Left lung (tissue), 10 donors: ENCODE measurements around the gene CSH2. TPM values are rescaled to one million over a fixed set of nuclear protein-coding genes. Genes with fewer than 3 reads are reported as not detected.
A peak's percentile ranks its signal among the peaks of the same experiment; 100 is the strongest.
"Not testable (repeated sequence)": the region's sequence is repeated elsewhere in the genome, so short reads cannot be mapped to it uniquely, and the experiment has no call there.

Source experiments
- ATAC-seq: fragments of 200-7000 bp; cut with Tn5 transposase; one replicate; pipeline ENCODE4 v1.9.1; 2020; ENCODE audit warnings: moderate library complexity
- DNase-seq, 4 donors: peaks; one replicate each; pipeline ENCODE4 v3.0.0-alpha.2; 2013 to 2020
- H3K27ac ChIP-seq, 2 donors: fragments of 200-600 bp; sonication (generic) in 1 of 2; one replicate each; pipeline versions ENCODE4 v1.5.0 to v1.8.0; 2020 to 2021
- H3K27me3 ChIP-seq, 2 donors: fragments of 200-600 bp; sonication (generic) in 1 of 2; one replicate each; pipeline versions ENCODE4 v1.5.0 to v1.8.0; 2020 to 2021
- H3K36me3 ChIP-seq, 2 donors: fragments of 200-600 bp; sonication (generic) in 1 of 2; one replicate each; pipeline versions ENCODE4 v1.5.0 to v1.8.0; 2020 to 2021
- H3K4me1 ChIP-seq, 2 donors: fragments of 200-600 bp; one replicate each; pipeline ENCODE4 v1.8.0; 2021
- H3K4me3 ChIP-seq, 2 donors: fragments of 200-600 bp; sonication (generic) in 1 of 2; one replicate each; pipeline versions ENCODE4 v1.5.0 to v1.8.0; 2020 to 2021; ENCODE audit warnings: mild to moderate bottlenecking in 1 of 2
- H3K9me3 ChIP-seq, 2 donors: fragments of 200-600 bp; sonication (generic) in 1 of 2; one replicate each; pipeline versions ENCODE4 v1.5.0 to v1.8.0; 2020 to 2021
- intact Hi-C, 2 donors: fragments of 100-400 bp; cut with DNase I; formaldehyde crosslinking; loops; one replicate each; pipeline versions ENCODE4 v1.11.2 to v1.14.2; 2022
- polyA plus RNA-seq, 6 donors: library from polyadenylated mRNA; unstranded; fragments of 120-200 nt; gene quantifications; one replicate each; pipeline ENCODE4 v1.2.1, GENCODE V29; 2013; ENCODE audit not compliant: insufficient read length in 6 of 6
- total RNA-seq, 2 donors: library from RNA; stranded (reverse); fragmentation: NEBNext Ultra II Directional; extraction: Animal tissue kit (Norgen Biotek cat#: 25700); gene quantifications; one replicate each; pipeline ENCODE4 v1.2.1, GENCODE V29; 2021
- TF ChIP-seq, protein P1 (sequence below), 2 donors: fragments of 200-600 bp; sonication (generic) in 1 of 2; IDR thresholded peaks; one replicate each; pipeline versions ENCODE4 v1.5.0 to v1.8.0; 2021; ENCODE audit warnings: antibody characterized with exemption in 2 of 2
- donor health status: DM: no; HTN: yes; CAD: no.
- donor health status: DM: no; HTN: no; CAD: no.

The CSH2 gene
- total and polyA plus RNA-seq, 8 donors = 0.20 to 6.7 (median 0.23) TPM; not detected in 5

DNA sequence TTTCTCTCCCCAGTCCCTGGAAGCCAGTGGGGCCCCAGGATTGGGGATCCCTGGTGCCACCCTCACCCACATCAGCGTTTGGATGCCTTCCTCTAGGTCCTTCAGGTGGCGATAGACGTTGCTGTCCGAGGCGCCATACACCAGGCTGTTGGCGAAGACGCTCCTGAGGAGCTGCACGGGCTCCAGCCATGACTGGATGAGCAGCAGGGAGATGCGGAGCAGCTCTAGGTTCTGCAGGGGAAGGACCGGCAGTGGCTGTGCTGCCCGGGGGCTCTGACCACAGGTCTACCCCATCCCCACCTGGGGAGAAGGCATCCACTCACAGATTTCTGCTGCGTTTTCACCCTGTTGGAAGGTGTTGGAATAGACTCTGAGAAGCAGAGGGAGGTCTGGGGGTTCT lies 7.2 kb upstream of the CSH2 start:
- Histone ChIP-seq H3K4me1 (no peaks in the 10 kb centered on the region), H3K4me3 (no peak overlapping the region), H3K9me3 (no peaks in the 10 kb centered on the region), H3K27me3 (no peaks in the 10 kb centered on the region), H3K36me3 (no peaks in the 10 kb centered on the region), H3K27ac (no peak overlapping the region)
- TF ChIP-seq, protein P1, sequence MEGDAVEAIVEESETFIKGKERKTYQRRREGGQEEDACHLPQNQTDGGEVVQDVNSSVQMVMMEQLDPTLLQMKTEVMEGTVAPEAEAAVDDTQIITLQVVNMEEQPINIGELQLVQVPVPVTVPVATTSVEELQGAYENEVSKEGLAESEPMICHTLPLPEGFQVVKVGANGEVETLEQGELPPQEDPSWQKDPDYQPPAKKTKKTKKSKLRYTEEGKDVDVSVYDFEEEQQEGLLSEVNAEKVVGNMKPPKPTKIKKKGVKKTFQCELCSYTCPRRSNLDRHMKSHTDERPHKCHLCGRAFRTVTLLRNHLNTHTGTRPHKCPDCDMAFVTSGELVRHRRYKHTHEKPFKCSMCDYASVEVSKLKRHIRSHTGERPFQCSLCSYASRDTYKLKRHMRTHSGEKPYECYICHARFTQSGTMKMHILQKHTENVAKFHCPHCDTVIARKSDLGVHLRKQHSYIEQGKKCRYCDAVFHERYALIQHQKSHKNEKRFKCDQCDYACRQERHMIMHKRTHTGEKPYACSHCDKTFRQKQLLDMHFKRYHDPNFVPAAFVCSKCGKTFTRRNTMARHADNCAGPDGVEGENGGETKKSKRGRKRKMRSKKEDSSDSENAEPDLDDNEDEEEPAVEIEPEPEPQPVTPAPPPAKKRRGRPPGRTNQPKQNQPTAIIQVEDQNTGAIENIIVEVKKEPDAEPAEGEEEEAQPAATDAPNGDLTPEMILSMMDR (IDR thresholded peaks at IDR 0.05) = no peak
- intact Hi-C loops = no loop called here
- no peak for ATAC-seq
- no peak for DNase-seq

DNA sequence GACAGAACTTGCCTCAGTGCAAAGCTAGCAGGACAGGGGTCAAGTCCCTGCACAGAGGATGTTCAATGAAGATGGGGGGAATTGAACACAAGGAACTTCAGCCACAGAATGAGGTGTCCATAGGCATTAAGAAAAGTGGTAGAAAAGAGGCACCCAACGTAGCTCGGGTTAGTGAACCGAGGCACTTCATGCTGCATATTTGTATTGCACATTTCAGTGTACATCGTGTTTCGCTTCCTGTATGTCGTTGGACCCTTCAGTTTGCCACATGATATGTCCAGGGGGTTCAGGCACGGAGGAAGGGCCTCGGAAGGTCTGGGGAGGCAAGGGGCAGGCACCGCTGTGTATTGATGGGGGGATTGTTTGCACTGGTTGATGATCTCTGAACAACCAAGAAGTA lies 4.9 kb upstream of the CSH2 start:
- DNase-seq = not testable (repeated sequence)

GRCh38 chr17:63874693-63875092 lies 1.2 kb upstream of the CSH2 start:
- H3K27me3 ChIP-seq, H3K4me3 ChIP-seq, H3K9me3 ChIP-seq, intact Hi-C loops, DNase-seq, H3K27ac ChIP-seq, H3K4me1 ChIP-seq, ATAC-seq, H3K36me3 ChIP-seq: not testable (repeated sequence)

More for the DNA sequence above, 4.9 kb upstream of the CSH2 start:
- H3K36me3 ChIP-seq, H3K27ac ChIP-seq, H3K4me1 ChIP-seq, H3K4me3 ChIP-seq, ATAC-seq, H3K27me3 ChIP-seq, intact Hi-C loops, H3K9me3 ChIP-seq: not testable (repeated sequence)

DNA sequence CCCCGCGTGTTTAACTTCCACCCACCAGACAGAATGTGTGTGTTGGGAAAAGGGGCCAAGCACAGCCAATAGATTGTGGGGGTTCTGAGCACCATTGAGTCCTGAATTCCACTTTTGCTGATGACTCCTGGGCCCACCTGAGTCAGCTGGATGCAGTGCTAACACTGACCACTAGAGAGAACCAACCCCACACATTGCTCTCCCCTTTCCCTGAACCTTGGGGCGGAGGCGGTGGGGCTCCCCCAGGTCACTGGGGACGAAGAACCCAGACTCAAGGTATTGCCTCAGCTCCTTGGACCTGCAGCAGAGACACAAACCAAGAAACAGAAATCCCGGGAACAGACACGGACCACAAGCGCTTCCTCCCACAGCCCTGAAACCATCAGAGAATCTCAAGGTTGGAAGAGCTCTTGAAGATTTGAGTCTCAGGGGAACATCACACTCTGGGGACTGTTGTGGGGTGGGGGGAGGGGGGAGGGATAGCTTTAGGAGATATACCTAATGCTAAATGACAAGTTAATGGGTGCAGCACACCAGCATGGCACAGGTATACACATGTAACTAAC lies 667 bp upstream of the CSH2 start:
- ATAC-seq = not testable (repeated sequence)

DNA sequence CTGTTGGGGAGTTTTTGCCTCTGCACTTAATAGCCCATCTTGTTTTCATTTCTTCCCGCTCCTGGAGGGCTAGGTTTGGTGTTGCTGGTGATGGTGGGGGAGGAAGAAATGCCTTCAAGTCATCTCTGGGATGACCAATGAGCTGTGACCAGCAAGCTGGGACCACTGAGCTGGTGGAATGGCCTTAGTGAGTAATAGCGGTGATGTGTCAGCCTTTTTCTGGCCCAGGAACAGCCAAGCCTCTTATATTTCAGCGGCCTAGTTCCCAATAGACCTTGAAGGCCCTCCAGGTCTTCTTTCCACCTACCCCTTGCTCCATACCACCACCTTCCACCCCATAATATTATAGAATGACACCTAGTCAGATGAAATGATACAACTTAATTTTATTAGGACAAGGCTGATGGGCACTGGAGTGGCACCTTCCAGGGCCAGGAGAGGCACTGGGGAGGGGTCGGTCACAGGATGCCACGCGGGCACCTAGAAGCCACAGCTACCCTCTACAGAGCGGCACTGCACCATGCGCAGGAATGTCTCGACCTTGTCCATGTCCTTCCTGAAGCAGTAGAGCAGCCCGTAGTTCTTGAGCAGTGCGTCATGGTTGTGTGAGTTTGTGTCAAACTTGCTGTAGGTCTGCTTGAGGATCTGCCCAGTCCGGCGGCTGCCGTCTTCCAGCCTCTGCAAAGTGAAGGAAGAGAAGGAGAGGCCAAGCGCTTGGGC lies 1.7 kb downstream of the CSH2 start:
- H3K27ac ChIP-seq, H3K4me3 ChIP-seq, ATAC-seq, H3K27me3 ChIP-seq, H3K36me3 ChIP-seq, H3K9me3 ChIP-seq, H3K4me1 ChIP-seq, DNase-seq, intact Hi-C loops: not testable (repeated sequence)

More for the DNA sequence above, 667 bp upstream of the CSH2 start:
- intact Hi-C loops, H3K4me1 ChIP-seq, H3K27ac ChIP-seq, H3K9me3 ChIP-seq, H3K36me3 ChIP-seq, H3K27me3 ChIP-seq, H3K4me3 ChIP-seq, DNase-seq: not testable (repeated sequence)

GRCh38 chr17:63870292-63870665 lies 3.2 kb downstream of the CSH2 start:
- H3K9me3 ChIP-seq, intact Hi-C loops, H3K4me3 ChIP-seq, H3K27me3 ChIP-seq, ATAC-seq, H3K4me1 ChIP-seq, H3K36me3 ChIP-seq, H3K27ac ChIP-seq, DNase-seq: not testable (repeated sequence)

- intact Hi-C loops, H3K9me3 ChIP-seq, H3K36me3 ChIP-seq, H3K4me1 ChIP-seq, DNase-seq, H3K27me3 ChIP-seq, H3K27ac ChIP-seq, H3K4me3 ChIP-seq: not testable (repeated sequence)
- ATAC-seq = peak; percentile 57
Observed at GRCh38 chr17:63869491-63870291, 3.8 kb downstream of the CSH2 start.

- H3K9me3 ChIP-seq, H3K36me3 ChIP-seq, H3K27me3 ChIP-seq, H3K4me1 ChIP-seq, H3K4me3 ChIP-seq, DNase-seq, intact Hi-C loops, H3K27ac ChIP-seq: not testable (repeated sequence)
- ATAC-seq = peak; percentile 31
Observed at GRCh38 chr17:63866625-63867024, 6.9 kb downstream of the CSH2 start.
